GM21528 (cell line): Measurements from ENCODE around the gene HCRTR2.

Experiments
- ATAC-seq: cut with Tn5 transposase; IDR thresholded peaks from one replicate; pipeline ENCODE4 v1.9.1; 2021; ENCODE audit warnings: mild to moderate bottlenecking, moderate library complexity; ENCODE audit not compliant: unreplicated experiment, low FRiP score

HCRTR2 gene

DNA sequence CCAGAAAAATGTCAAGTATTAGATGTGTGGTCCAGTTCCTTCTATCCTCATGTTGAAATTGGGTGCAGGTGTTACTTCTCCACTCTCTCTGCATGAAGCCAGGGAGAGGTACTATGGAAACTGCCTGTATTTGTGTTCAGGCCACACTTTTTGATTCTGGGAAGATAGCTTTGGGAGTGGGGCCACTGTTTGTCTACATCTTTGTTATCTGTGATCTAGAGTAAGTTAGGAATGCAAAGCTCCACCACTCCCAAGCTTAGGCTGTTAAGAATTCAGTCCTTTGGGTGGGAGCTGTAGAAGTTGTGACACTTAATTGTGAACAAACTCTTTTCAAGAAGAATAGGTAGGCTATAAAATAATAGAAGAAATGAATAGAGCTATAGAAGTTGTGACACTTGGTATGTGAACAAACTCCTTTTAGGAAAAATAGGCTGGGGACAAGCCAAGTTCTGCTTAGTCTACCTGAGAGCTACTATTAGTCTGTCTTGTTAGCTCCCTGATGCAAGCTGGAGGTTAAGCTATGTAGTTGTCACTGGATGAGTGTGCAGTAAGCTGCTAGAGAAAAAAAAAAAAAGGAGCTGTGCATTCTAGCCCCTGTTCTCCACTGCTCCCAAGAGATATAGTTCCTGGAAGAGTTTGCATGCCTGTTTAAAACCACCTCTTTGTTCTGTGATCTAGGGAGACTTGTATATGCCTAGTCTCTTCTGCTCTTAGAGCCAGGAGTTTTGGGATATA is 145.8 kb downstream of the HCRTR2 start:
- ATAC-seq = no peak

DNA sequence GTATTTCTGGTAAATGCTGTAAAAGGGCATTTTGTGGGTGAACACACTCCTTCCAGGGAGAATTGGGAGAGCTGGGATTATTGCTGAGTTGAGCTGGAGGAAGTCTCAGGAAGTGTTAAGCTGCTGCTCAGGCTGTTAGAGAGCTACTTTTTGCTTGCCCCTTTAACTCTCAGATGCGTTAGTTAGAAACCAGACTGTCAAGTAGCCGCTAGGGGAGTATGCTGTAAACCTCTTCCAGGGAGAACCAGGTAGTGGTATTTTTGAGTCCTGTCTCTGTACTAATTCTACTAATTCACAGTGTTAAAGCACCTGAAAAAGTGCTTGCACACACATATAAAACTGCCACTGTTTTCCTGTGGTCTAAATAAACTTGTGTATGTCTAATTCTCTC is 146.4 kb downstream of the HCRTR2 start:
- ATAC-seq = no peak

- no peak for ATAC-seq
Observed at GRCh38 chr6:55327169-55327568, 152.9 kb downstream of the HCRTR2 start, which contains the start of gene GFRAL. Gene GFRAL, plus strand, starts transcription at chr6:55327469. Its CDS starts 86 bp downstream, at chr6:55327555.
